ENCODE results near the gene GALNT10. TPM values are rescaled to one million over a fixed set of nuclear protein-coding genes. Genes with fewer than 3 reads are reported as not detected.

GALNT10 gene
- total RNA-seq, 4 donors from 2014 or later, result 11.6 to 16.3 (median 14.8) TPM

DNA sequence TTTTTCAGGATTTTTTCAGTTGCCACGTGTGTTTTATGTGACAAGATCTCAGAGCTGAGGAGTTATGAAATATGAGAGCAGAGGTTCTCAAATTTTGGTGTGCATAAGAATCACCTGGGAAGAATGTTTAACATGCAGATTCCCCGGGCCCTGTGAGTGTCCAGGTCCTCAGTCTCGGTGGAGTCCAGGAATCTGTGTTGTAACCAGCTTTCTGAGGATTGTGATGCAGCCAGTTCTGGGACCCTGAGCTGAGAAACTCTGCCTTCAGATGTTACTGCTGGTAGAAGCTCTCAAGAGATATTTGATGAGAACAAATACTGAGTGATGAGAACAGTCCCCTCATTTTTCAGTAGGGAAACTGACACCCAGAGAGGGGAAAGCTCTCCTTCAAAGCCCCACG lies 152.4 kb downstream of the GALNT10 start:
- no peaks in the 10 kb centered on the region for H3K36me3 ChIP-seq
- H3K9me3 ChIP-seq, result no peaks in the 10 kb centered on the region
- DNase-seq (ENCODE audit: low spot score in 2 of 2), result no peak
- H3K4me3 ChIP-seq, result no peak overlapping the region
- 85% methylated on average over 4 of the region's 4 CpGs for WGBS
- no peaks in the 10 kb centered on the region for H3K4me1 ChIP-seq
- no peaks in the 10 kb centered on the region for H3K27me3 ChIP-seq
- TF ChIP-seq POLR2A (IDR thresholded peaks at IDR 0.05), result no peak
- TF ChIP-seq, protein P1, sequence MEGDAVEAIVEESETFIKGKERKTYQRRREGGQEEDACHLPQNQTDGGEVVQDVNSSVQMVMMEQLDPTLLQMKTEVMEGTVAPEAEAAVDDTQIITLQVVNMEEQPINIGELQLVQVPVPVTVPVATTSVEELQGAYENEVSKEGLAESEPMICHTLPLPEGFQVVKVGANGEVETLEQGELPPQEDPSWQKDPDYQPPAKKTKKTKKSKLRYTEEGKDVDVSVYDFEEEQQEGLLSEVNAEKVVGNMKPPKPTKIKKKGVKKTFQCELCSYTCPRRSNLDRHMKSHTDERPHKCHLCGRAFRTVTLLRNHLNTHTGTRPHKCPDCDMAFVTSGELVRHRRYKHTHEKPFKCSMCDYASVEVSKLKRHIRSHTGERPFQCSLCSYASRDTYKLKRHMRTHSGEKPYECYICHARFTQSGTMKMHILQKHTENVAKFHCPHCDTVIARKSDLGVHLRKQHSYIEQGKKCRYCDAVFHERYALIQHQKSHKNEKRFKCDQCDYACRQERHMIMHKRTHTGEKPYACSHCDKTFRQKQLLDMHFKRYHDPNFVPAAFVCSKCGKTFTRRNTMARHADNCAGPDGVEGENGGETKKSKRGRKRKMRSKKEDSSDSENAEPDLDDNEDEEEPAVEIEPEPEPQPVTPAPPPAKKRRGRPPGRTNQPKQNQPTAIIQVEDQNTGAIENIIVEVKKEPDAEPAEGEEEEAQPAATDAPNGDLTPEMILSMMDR (IDR thresholded peaks at IDR 0.05), result no peak
- no peak for TF ChIP-seq EP300 (IDR thresholded peaks at IDR 0.05)
- TF ChIP-seq POLR2AphosphoS5 (IDR thresholded peaks at IDR 0.05), result no peak
- no peak overlapping the region for H3K27ac ChIP-seq

DNA sequence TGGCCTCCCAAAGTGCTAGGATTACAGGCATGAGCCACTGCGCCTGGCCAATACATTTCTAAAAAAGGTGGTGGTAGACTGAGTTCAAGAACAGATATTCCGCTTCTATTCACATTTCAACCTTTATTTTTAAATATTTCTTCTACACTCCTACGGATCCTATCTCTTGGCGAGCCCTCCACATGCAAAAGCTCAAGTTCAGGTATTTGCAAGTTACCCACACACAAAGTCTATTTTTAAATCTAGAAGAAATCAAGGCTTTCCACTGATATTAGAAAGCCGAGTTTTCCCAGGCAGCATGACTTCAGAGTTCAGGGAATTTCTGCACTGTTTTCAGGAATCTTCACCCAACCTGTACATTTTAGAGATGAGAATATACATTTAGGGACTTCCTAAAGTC lies 153.9 kb downstream of the GALNT10 start:
- Histone ChIP-seq H3K9me3 (no peaks in the 10 kb centered on the region), H3K27ac (no peak overlapping the region), H3K36me3 (no peaks in the 10 kb centered on the region), H3K27me3 (no peaks in the 10 kb centered on the region), H3K4me1 (no peaks in the 10 kb centered on the region), H3K4me3 (no peak overlapping the region)
- WGBS, result 95% methylated on average over 5 of the region's 5 CpGs
- TF ChIP-seq, protein P1 (IDR thresholded peaks at IDR 0.05), result no peak
- TF ChIP-seq POLR2A (IDR thresholded peaks at IDR 0.05) (no peak), POLR2AphosphoS5 (IDR thresholded peaks at IDR 0.05) (no peak), EP300 (IDR thresholded peaks at IDR 0.05) (no peak)
- DNase-seq (ENCODE audit: low spot score in 2 of 2), result no peak

DNA sequence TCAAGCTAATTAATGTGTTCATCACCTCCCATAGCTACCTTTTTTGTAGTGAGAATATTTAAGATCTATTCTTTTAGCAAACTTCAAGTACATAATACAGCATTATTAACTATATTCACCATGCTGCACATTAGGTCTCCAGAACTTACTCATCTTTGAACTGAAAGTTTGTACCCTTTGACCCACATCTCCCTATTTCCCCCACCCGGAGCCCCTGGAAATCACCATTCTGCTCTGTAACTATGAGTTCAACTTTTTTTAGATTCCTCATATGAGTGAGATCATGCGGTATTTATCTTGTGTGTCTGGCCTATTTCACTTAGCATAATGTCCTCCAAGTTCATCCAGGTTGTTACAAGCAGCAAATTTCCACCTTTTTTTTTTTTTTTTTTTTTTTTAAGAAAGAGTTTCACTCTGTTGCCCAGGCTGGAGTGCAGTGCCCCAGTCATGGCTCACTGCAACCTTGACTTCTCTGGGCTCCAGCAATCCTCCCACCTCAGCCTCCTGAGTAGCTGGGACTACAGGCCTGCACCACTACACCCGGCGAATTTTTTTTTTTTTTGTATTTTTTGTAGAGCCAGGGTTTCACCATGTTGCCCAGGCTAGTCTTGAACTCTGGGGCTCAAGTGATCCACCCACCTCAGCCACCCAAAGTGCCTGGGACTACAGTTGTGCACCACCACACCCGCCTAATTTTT lies 154.9 kb downstream of the GALNT10 start:
- H3K9me3 ChIP-seq, result no peaks in the 10 kb centered on the region

DNA sequence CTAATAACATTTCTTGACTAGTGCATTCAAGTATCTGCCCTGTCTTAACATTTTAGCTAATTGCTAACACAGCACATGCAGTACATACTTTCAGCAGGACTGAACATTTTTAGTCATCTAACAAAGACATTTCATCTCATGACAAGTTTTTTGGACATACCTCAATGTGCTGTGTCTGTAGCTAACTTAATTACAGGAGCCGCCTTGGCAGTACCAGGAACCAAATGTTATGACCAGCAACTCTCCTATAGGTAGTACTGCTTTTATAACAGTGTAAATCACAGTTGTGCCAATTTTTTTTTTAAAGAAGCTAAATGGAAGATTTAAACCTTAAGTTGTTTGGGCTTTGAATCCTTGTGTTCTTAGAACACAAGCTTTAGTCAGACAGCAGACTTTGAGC lies 155.9 kb downstream of the GALNT10 start:
- TF ChIP-seq EP300 (IDR thresholded peaks at IDR 0.05), result no peak
- TF ChIP-seq POLR2A (IDR thresholded peaks at IDR 0.05), result no peak
- TF ChIP-seq POLR2AphosphoS5 (IDR thresholded peaks at IDR 0.05), result no peak
- TF ChIP-seq, protein P1 (IDR thresholded peaks at IDR 0.05), result no peak
- no peaks in the 10 kb centered on the region for H3K27me3 ChIP-seq
- H3K9me3 ChIP-seq, result no peaks in the 10 kb centered on the region
- WGBS, result 73% methylated on average over 1 of the region's 1 CpG
- H3K36me3 ChIP-seq, result no peaks in the 10 kb centered on the region
- no peak overlapping the region for H3K4me3 ChIP-seq
- DNase-seq (ENCODE audit: low spot score in 2 of 2), result no peak
- no peak overlapping the region for H3K27ac ChIP-seq
- H3K4me1 ChIP-seq, result no peaks in the 10 kb centered on the region

More for the DNA sequence above, 154.9 kb downstream of the GALNT10 start:
- DNase-seq (ENCODE audit: low spot score in 2 of 2), result no peak
- Histone ChIP-seq H3K36me3 (no peaks in the 10 kb centered on the region), H3K27me3 (no peaks in the 10 kb centered on the region), H3K4me3 (no peak overlapping the region), H3K4me1 (no peaks in the 10 kb centered on the region), H3K27ac (no peak overlapping the region)
- 91% methylated on average over 5 of the region's 5 CpGs for WGBS
- TF ChIP-seq EP300 (IDR thresholded peaks at IDR 0.05) (no peak), POLR2AphosphoS5 (IDR thresholded peaks at IDR 0.05) (no peak), POLR2A (IDR thresholded peaks at IDR 0.05) (no peak)
- TF ChIP-seq, protein P1 (IDR thresholded peaks at IDR 0.05), result no peak

DNA sequence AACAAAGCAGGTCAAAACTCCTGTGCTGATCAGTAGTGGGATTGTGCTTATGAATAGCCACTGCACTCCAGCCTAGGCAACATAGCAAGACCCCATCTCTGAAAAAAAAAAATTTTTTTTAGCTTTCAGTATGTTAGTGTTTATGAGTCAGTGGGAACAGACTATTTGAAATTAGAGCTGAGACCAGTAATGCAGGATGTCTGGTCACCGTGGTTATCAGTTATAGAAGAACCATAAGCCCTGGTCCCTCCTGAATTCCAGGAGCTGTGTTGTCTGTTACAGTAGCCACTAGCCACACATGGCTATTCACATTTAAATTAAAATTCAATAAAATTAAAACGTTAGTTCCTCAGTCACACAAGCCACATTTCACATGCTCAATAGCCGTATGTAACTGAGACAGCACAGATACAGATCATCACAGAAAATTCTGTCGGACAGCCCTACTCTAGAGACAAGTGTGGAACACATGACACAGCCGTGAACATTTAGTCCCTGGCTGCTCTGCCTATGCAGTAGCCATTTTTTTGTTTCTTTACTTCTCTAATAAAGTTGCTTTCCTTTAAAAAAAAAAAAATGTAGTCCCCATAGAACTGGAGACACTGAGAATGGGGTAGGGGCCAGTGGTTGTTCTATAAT lies 159.2 kb downstream of the GALNT10 start:
- no peak overlapping the region for H3K27ac ChIP-seq
- no peaks in the 10 kb centered on the region for H3K4me1 ChIP-seq
- H3K4me3 ChIP-seq, result no peak overlapping the region
- no peaks in the 10 kb centered on the region for H3K36me3 ChIP-seq
- H3K9me3 ChIP-seq, result no peaks in the 10 kb centered on the region
- DNase-seq (ENCODE audit: low spot score in 2 of 2), result no peak
- H3K27me3 ChIP-seq, result no peaks in the 10 kb centered on the region
- no peak for TF ChIP-seq POLR2AphosphoS5 (IDR thresholded peaks at IDR 0.05)
- TF ChIP-seq, protein P1 (IDR thresholded peaks at IDR 0.05), result no peak
- no peak for TF ChIP-seq EP300 (IDR thresholded peaks at IDR 0.05)
- no peak for TF ChIP-seq POLR2A (IDR thresholded peaks at IDR 0.05)
- WGBS, result 93% methylated on average over 5 of the region's 5 CpGs

Data from suprapubic skin (tissue), 4 donors.